SHP77 treated with DMSO at 0.1 percent for 48 hours (cell line): ENCODE results near the gene NCBP2L.
"Not testable (repeated sequence)": the region's sequence is repeated elsewhere in the genome, so short reads cannot be mapped to it uniquely, and the experiment has no call there.

ENCODE experiments used
- DNase-seq: peaks from one replicate; lab custom pipeline; 2025; lab: John Stamatoyannopoulos, UW

The NCBP2L gene

GRCh38 chrX:107810053-107810452 lies 32.5 kb downstream of the NCBP2L start:
- not testable (repeated sequence) for DNase-seq

- DNase-seq = no peak
These were observed 41.5 kb downstream of the NCBP2L start for GRCh38 chrX:107818900-107819521.

- no peak for DNase-seq
These were observed 45.5 kb downstream of the NCBP2L start for GRCh38 chrX:107823042-107823441.

GRCh38 chrX:107823456-107823855 lies 45.9 kb downstream of the NCBP2L start:
- no peak for DNase-seq

- DNase-seq = no peak
These were observed 48.2 kb downstream of the NCBP2L start, which contains the start of gene MID2 for GRCh38 chrX:107825698-107826237. Gene MID2, plus strand, starts transcription at chrX:107825866. Its CDS starts 561 bp downstream, at chrX:107826427.

- no peak for DNase-seq
These were observed 48.9 kb downstream of the NCBP2L start for GRCh38 chrX:107826238-107827029.

GRCh38 chrX:107827030-107827831 lies 49.7 kb downstream of the NCBP2L start:
- DNase-seq = no peak

GRCh38 chrX:107827852-107828251 lies 50.3 kb downstream of the NCBP2L start:
- no peak for DNase-seq

GRCh38 chrX:107829878-107830277 lies 52.3 kb downstream of the NCBP2L start:
- DNase-seq = no peak

- no peak for DNase-seq
These were observed 53.7 kb downstream of the NCBP2L start for GRCh38 chrX:107831071-107831730.

GRCh38 chrX:107834275-107835201 lies 57.0 kb downstream of the NCBP2L start:
- DNase-seq = no peak

- no peak for DNase-seq
These were observed 59.4 kb downstream of the NCBP2L start for GRCh38 chrX:107836958-107837357.

GRCh38 chrX:107840971-107841370 lies 63.4 kb downstream of the NCBP2L start:
- DNase-seq = no peak

GRCh38 chrX:107842715-107843400 lies 65.3 kb downstream of the NCBP2L start:
- DNase-seq = no peak
